GM23338 (cell line): ENCODE results near the gene GZMH.

ENCODE experiments used
- CREB1 ChIP-seq: fragments of 250-450 bp; sonication (Bioruptor Pico); IDR thresholded peaks from 2 replicates; pipeline ENCODE4 v1.5.0; 2020; ENCODE audit warnings: low read depth, mild to moderate bottlenecking, moderate library complexity
- CTCF ChIP-seq, 2 experiments: fragments of 200-600 bp in 1 of 2; sonication (generic) in 1 of 2; conservative IDR thresholded peaks; 2 replicates each; pipeline versions ENCODE4 v1.5.1 to v1.6.1; 2016 to 2017; ENCODE audit warnings: antibody characterized with exemption in 2 of 2, low read depth in 2 of 2, mild to moderate bottlenecking in 2 of 2, moderate library complexity in 1 of 2
- ETS1 ChIP-seq: IDR thresholded peaks from 2 replicates; pipeline ENCODE4 v1.6.1; 2016; ENCODE audit warnings: antibody characterized with exemption
- EZH2 ChIP-seq: fragments of 200-600 bp; sonication (generic); IDR thresholded peaks from one replicate; pipeline ENCODE4 v1.8.0; 2017; ENCODE audit warnings: antibody characterized with exemption, mild to moderate bottlenecking, low read depth; ENCODE audit not compliant: unreplicated experiment
- EZH2phosphoT487 ChIP-seq: fragments of 200-600 bp; sonication (generic); IDR thresholded peaks from one replicate; pipeline ENCODE4 v1.8.1; 2018; ENCODE audit warnings: antibody characterized with exemption; ENCODE audit not compliant: unreplicated experiment
- JUNB ChIP-seq: IDR thresholded peaks from one replicate; pipeline ENCODE4 v1.6.1; 2016; ENCODE audit warnings: antibody characterized with exemption; ENCODE audit not compliant: unreplicated experiment
- NANOG ChIP-seq: IDR thresholded peaks from 2 replicates; pipeline ENCODE4 v1.6.1; 2016; ENCODE audit warnings: antibody characterized with exemption, borderline replicate concordance
- POLR2AphosphoS5 ChIP-seq: IDR thresholded peaks from 2 replicates; pipeline ENCODE4 v1.6.1; 2016; ENCODE audit warnings: antibody characterized with exemption, low read depth
- REST ChIP-seq: IDR thresholded peaks from one replicate; pipeline ENCODE4 v1.6.1; 2018; ENCODE audit warnings: antibody characterized with exemption; ENCODE audit not compliant: unreplicated experiment
- STAT1 ChIP-seq: IDR thresholded peaks from one replicate; pipeline ENCODE4 v1.6.1; 2016; ENCODE audit warnings: antibody characterized with exemption; ENCODE audit not compliant: unreplicated experiment
- ZNF114 ChIP-seq: fragments of 250-450 bp; sonication (Bioruptor Pico); IDR thresholded peaks from 2 replicates; pipeline ENCODE4 v1.5.0; 2020; ENCODE audit warnings: mild to moderate bottlenecking, moderate library complexity
- ZNF331 ChIP-seq: fragments of 250-450 bp; sonication (Bioruptor Pico); IDR thresholded peaks from 2 replicates; pipeline ENCODE4 v1.5.0; 2020; ENCODE audit warnings: low read depth, mild to moderate bottlenecking, moderate library complexity
- ZNF462 ChIP-seq: fragments of 250-450 bp; sonication (Bioruptor Pico); IDR thresholded peaks from 2 replicates; pipeline ENCODE4 v1.5.0; 2020; ENCODE audit warnings: mild to moderate bottlenecking, moderate library complexity

GRCh38 chr14:24563505-24563904, 46.0 kb downstream of the GZMH start:
- TF ChIP-seq EZH2phosphoT487 (no peak), CTCF (conservative IDR thresholded peaks at IDR 0.05; ENCODE audit: low read depth in 2 of 2) (no peak), POLR2AphosphoS5 (no peak), REST (no peak), JUNB (no peak), EZH2 (no peak), NANOG (no peak), CREB1 (CRISPR knock-in tag) (no peak), ETS1 (no peak), STAT1 (no peak), ZNF331 (CRISPR knock-in tag) (no peak), ZNF114 (CRISPR knock-in tag) (no peak), ZNF462 (CRISPR knock-in tag) (no peak)
